HEK293 (cell line): ENCODE results near the gene UTP4.

ENCODE experiments used
- CTCF ChIA-PET: fragments of 350-600 bp; formaldehyde crosslinking; extraction: SDS; loops from one replicate; lab custom pipeline; 2021; ENCODE audit warnings: antibody characterized with exemption; lab: Yijun Ruan, JAX
- POLR2A ChIA-PET: fragments of 300-600 bp; formaldehyde crosslinking; extraction: SDS; loops from one replicate; lab custom pipeline; 2020; ENCODE audit warnings: antibody characterized with exemption, inconsistent platforms; lab: Yijun Ruan, JAX
- H3K27ac ChIP-seq: fragments of 200-500 bp; sonication (Bioruptor generic); 2 replicates; pipeline ENCODE4 v1.5.1; 2014; ENCODE audit warnings: low read depth, low read length, control low read depth, inconsistent platforms; ENCODE audit errors: extremely low read depth
- H3K36me3 ChIP-seq, 2 experiments: fragments of 200-500 bp in 1 of 2; sonication (Bioruptor generic) in 1 of 2; 1 replicate in 1 of 2; 2 replicates in 1 of 2; pipeline ENCODE4 v1.5.1; 2014 to 2017; ENCODE audit warnings: inconsistent platforms in 2 of 2, low read length in 2 of 2; ENCODE audit not compliant: control insufficient read depth in 2 of 2, insufficient read depth in 1 of 2
- H3K4me1 ChIP-seq: fragments of 200-500 bp; sonication (Bioruptor generic); 2 replicates; pipeline ENCODE4 v1.5.1; 2014; ENCODE audit warnings: mild to moderate bottlenecking, low read length, inconsistent platforms; ENCODE audit not compliant: control insufficient read depth, insufficient read depth
- H3K4me3 ChIP-seq: 2 replicates; pipeline ENCODE4 v1.5.1; 2011; ENCODE audit warnings: low read depth, mild to moderate bottlenecking, control low read depth, low read length, moderate library complexity
- H3K9me3 ChIP-seq: fragments of 200-500 bp; sonication (Bioruptor generic); 2 replicates; pipeline ENCODE4 v1.5.1; 2014; ENCODE audit warnings: low read depth, low read length, inconsistent platforms; ENCODE audit not compliant: control insufficient read depth, insufficient read depth
- BCL11B ChIP-seq: fragments of 450-650 bp; formaldehyde crosslinking; IDR thresholded peaks from 2 replicates; pipeline ENCODE4 v1.5.1; 2016; ENCODE audit warnings: low read depth, missing biosample characterization, missing genetic modification characterization
- GLI2 ChIP-seq: fragments of 450-650 bp; formaldehyde crosslinking; IDR thresholded peaks from 2 replicates; pipeline ENCODE4; 2017; ENCODE audit warnings: missing biosample characterization, missing genetic modification characterization, low read depth, borderline replicate concordance
- IKZF3 ChIP-seq: fragments of 450-650 bp; IDR thresholded peaks from 2 replicates; pipeline ENCODE4 v1.5.0; 2018; ENCODE audit warnings: missing biosample characterization, mild to moderate bottlenecking, missing genetic modification characterization, moderate library complexity
- KLF10 ChIP-seq: fragments of 450-650 bp; IDR thresholded peaks from 2 replicates; pipeline ENCODE4 v1.5.1; 2018; ENCODE audit warnings: missing biosample characterization, mild to moderate bottlenecking, missing genetic modification characterization
- MZF1 ChIP-seq: fragments of 450-650 bp; formaldehyde crosslinking; IDR thresholded peaks from 2 replicates; pipeline ENCODE4 v1.5.1; 2017; ENCODE audit warnings: missing biosample characterization, missing genetic modification characterization, borderline replicate concordance
- OSR2 ChIP-seq: fragments of 450-650 bp; formaldehyde crosslinking; IDR thresholded peaks from 2 replicates; pipeline ENCODE4 v1.5.1; 2016; ENCODE audit warnings: missing biosample characterization, missing genetic modification characterization
- SP2 ChIP-seq: fragments of 450-650 bp; formaldehyde crosslinking; IDR thresholded peaks from 2 replicates; pipeline ENCODE4 v1.5.1; 2016; ENCODE audit warnings: missing biosample characterization, missing genetic modification characterization
- SP3 ChIP-seq: fragments of 450-650 bp; formaldehyde crosslinking; IDR thresholded peaks from 2 replicates; pipeline ENCODE4 v1.5.1; 2016; ENCODE audit warnings: missing biosample characterization, missing genetic modification characterization
- TRIM28 ChIP-seq: IDR thresholded peaks from 2 replicates; pipeline ENCODE4 v1.6.1; 2011; ENCODE audit warnings: low read length, control low read depth, borderline replicate concordance
- ZNF10 ChIP-seq: fragments of 450-650 bp; formaldehyde crosslinking; IDR thresholded peaks from 2 replicates; pipeline ENCODE4 v1.5.1; 2017; ENCODE audit warnings: missing biosample characterization, missing genetic modification characterization
- ZNF148 ChIP-seq: fragments of 450-650 bp; formaldehyde crosslinking; IDR thresholded peaks from 2 replicates; pipeline ENCODE4 v1.5.0; 2017; ENCODE audit warnings: missing biosample characterization, missing genetic modification characterization, borderline replicate concordance
- ZNF157 ChIP-seq: fragments of 450-650 bp; formaldehyde crosslinking; IDR thresholded peaks from 2 replicates; pipeline ENCODE4 v1.5.1; 2016; ENCODE audit warnings: missing biosample characterization, missing genetic modification characterization
- ZNF184 ChIP-seq: fragments of 450-650 bp; IDR thresholded peaks from 2 replicates; pipeline ENCODE4 v1.5.1; 2018; ENCODE audit warnings: missing biosample characterization, mild to moderate bottlenecking, missing genetic modification characterization
- ZNF324 ChIP-seq: fragments of 450-650 bp; formaldehyde crosslinking; IDR thresholded peaks from 2 replicates; pipeline ENCODE4 v1.5.1; 2016; ENCODE audit warnings: missing biosample characterization, missing genetic modification characterization
- ZNF366 ChIP-seq: fragments of 450-650 bp; formaldehyde crosslinking; conservative IDR thresholded peaks from 2 replicates; pipeline ENCODE4 v1.5.1; 2016; ENCODE audit warnings: missing biosample characterization, missing genetic modification characterization
- ZNF394 ChIP-seq: fragments of 450-650 bp; formaldehyde crosslinking; IDR thresholded peaks from 2 replicates; pipeline ENCODE4 v1.5.1; 2016; ENCODE audit warnings: missing biosample characterization, missing genetic modification characterization, mild to moderate bottlenecking, moderate library complexity, borderline replicate concordance
- ZNF404 ChIP-seq: fragments of 450-650 bp; formaldehyde crosslinking; IDR thresholded peaks from 2 replicates; pipeline ENCODE4 v1.5.1; 2017; ENCODE audit warnings: missing biosample characterization, missing genetic modification characterization
- ZNF449 ChIP-seq: fragments of 450-650 bp; formaldehyde crosslinking; IDR thresholded peaks from 2 replicates; pipeline ENCODE4 v1.5.1; 2017; ENCODE audit warnings: missing biosample characterization, mild to moderate bottlenecking, missing genetic modification characterization, moderate library complexity
- ZNF513 ChIP-seq: fragments of 450-650 bp; IDR thresholded peaks from 2 replicates; pipeline ENCODE4 v1.5.1; 2018; ENCODE audit warnings: missing biosample characterization, missing genetic modification characterization
- ZNF600 ChIP-seq: fragments of 450-650 bp; formaldehyde crosslinking; IDR thresholded peaks from 2 replicates; pipeline ENCODE4 v1.5.1; 2016; ENCODE audit warnings: missing biosample characterization, missing genetic modification characterization
- ZNF629 ChIP-seq: fragments of 450-650 bp; formaldehyde crosslinking; IDR thresholded peaks from 2 replicates; pipeline ENCODE4 v1.5.1; 2017; ENCODE audit warnings: missing biosample characterization, missing genetic modification characterization
- ZNF692 ChIP-seq: fragments of 450-650 bp; formaldehyde crosslinking; IDR thresholded peaks from 2 replicates; pipeline ENCODE4 v1.5.1; 2016; ENCODE audit warnings: missing biosample characterization, missing genetic modification characterization
- ZNF747 ChIP-seq: fragments of 450-650 bp; formaldehyde crosslinking; IDR thresholded peaks from 2 replicates; pipeline ENCODE4 v1.5.1; 2016; ENCODE audit warnings: missing biosample characterization, missing genetic modification characterization
- ZSCAN5A ChIP-seq: fragments of 450-650 bp; formaldehyde crosslinking; IDR thresholded peaks from 2 replicates; pipeline ENCODE4 v1.5.1; 2016; ENCODE audit warnings: missing biosample characterization, missing genetic modification characterization
- TF ChIP-seq, protein P1 (sequence below): fragments of 450-650 bp; formaldehyde crosslinking; IDR thresholded peaks from 2 replicates; pipeline ENCODE4 v1.5.1; 2017; ENCODE audit warnings: missing biosample characterization, missing genetic modification characterization

Gene UTP4

GRCh38 chr16:69209735-69210134 lies 77.3 kb downstream of the UTP4 start:
- POLR2A ChIA-PET = no interaction called here
- no peaks in the 10 kb centered on the region for H3K9me3 ChIP-seq
- H3K4me1 ChIP-seq = no peaks in the 10 kb centered on the region
- no peak overlapping the region for H3K4me3 ChIP-seq
- CTCF ChIA-PET = interaction anchor here (1.2 to 1.5 kb wide), 2 partner anchors 43 to 59 kb away, joined by 3 to 7 read pairs; no protein-coding TSS in a partner anchor
- H3K27ac ChIP-seq = no peak overlapping the region
- no peak for TF ChIP-seq OSR2 (tag by site-specific recombination)
- H3K36me3 ChIP-seq = no peaks in the 10 kb centered on the region; a peak in 1 of 3 replicates

DNA sequence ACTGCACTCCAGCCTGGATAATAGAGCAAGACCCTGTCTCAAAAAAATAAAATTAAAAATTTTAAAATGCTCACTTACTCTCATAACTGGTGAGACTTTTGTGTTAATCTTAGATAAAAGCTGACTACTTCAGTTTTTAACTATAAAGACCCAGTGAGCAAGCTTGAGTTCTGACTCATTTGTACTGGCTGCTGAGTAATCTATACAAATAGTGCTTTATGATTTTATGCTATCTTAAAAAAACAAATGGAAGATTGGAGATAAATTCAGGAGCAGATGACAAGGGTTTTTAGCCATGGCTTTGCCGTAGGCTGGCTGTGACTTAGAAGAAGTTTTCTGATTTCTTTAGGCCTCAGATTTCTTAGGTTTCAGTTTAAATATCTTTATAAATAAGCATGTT lies 85.0 kb downstream of the UTP4 start:
- peaks cover 22% of the 10 kb centered on the region for H3K4me1 ChIP-seq
- ChIA-PET POLR2A (interaction anchor here (0.6 kb wide), 1 partner anchor 275 kb away, joined by 3 read pairs; no protein-coding TSS in a partner anchor), CTCF (interaction anchor here (0.9 to 1.5 kb wide), 4 partner anchors 9 to 69 kb away, joined by 3 to 6 read pairs (median 4); no protein-coding TSS in a partner anchor)
- no peak overlapping the region; the same call in 1 of the 2 replicates for H3K27ac ChIP-seq
- no peak overlapping the region for H3K4me3 ChIP-seq
- no peaks in the 10 kb centered on the region for H3K9me3 ChIP-seq
- H3K36me3 ChIP-seq = no peaks in the 10 kb centered on the region; a peak in 1 of 3 replicates
- TF ChIP-seq GLI2 (tag by site-specific recombination) = no peak
- TF ChIP-seq ZNF600 (tag by site-specific recombination) = no peak
- TF ChIP-seq ZNF747 (tag by site-specific recombination) = no peak
- peak; percentile 38; the same call in 1 of the 2 replicates for TF ChIP-seq ZNF184 (tag by site-specific recombination)
- TF ChIP-seq ZNF157 (tag by site-specific recombination) = no peak
- no peak for TF ChIP-seq ZNF449 (tag by site-specific recombination)
- TF ChIP-seq SP3 = no peak
- TF ChIP-seq ZNF324 (tag by site-specific recombination) = no peak
- TF ChIP-seq ZNF692 (tag by site-specific recombination) = 0 out of 2 replicates have a peak, but pooled peaks have one; percentile 23
- peak; percentile 34; the same call in 1 of the 2 replicates for TF ChIP-seq KLF10 (tag by site-specific recombination)
- TF ChIP-seq, protein P1, sequence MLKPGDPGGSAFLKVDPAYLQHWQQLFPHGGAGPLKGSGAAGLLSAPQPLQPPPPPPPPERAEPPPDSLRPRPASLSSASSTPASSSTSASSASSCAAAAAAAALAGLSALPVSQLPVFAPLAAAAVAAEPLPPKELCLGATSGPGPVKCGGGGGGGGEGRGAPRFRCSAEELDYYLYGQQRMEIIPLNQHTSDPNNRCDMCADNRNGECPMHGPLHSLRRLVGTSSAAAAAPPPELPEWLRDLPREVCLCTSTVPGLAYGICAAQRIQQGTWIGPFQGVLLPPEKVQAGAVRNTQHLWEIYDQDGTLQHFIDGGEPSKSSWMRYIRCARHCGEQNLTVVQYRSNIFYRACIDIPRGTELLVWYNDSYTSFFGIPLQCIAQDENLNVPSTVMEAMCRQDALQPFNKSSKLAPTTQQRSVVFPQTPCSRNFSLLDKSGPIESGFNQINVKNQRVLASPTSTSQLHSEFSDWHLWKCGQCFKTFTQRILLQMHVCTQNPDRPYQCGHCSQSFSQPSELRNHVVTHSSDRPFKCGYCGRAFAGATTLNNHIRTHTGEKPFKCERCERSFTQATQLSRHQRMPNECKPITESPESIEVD (tag by site-specific recombination) = peak; percentile 91
- TF ChIP-seq ZNF10 = no peak
- no peak for TF ChIP-seq ZNF394 (tag by site-specific recombination)
- no peak for TF ChIP-seq BCL11B (tag by site-specific recombination)
- TF ChIP-seq IKZF3 (tag by site-specific recombination) = peak; percentile 75
- peak; percentile 27; the same call in 1 of the 2 replicates for TF ChIP-seq ZNF366 (tag by site-specific recombination)
- no peak for TF ChIP-seq SP2 (tag by site-specific recombination)
- TF ChIP-seq ZNF513 = no peak
- TF ChIP-seq MZF1 (tag by site-specific recombination) = no peak
- no peak for TF ChIP-seq ZNF404 (tag by site-specific recombination)
- TF ChIP-seq ZNF148 (tag by site-specific recombination) = no peak
- TF ChIP-seq TRIM28 = no peak
- no peak for TF ChIP-seq ZSCAN5A (tag by site-specific recombination)
- no peak; the same call in 1 of the 2 replicates for TF ChIP-seq ZNF629 (tag by site-specific recombination)
